Ishikawa (cell line): ENCODE results near the gene BCAP31.

ENCODE experiments used
- CEBPB ChIP-seq: IDR thresholded peaks from 2 replicates; pipeline ENCODE4 v1.6.1; 2012
- CREB1 ChIP-seq: IDR thresholded peaks from 2 replicates; pipeline ENCODE4 v1.6.1; 2012; ENCODE audit warnings: low read depth
- EGR1 ChIP-seq: IDR thresholded peaks from 2 replicates; pipeline ENCODE4 v1.6.1; 2012
- EP300 ChIP-seq: IDR thresholded peaks from 2 replicates; pipeline ENCODE4 v1.6.1; 2012; ENCODE audit warnings: borderline replicate concordance
- FOXM1 ChIP-seq: IDR thresholded peaks from 2 replicates; pipeline ENCODE4 v1.6.1; 2012; ENCODE audit warnings: low read depth, borderline replicate concordance
- MAX ChIP-seq: IDR thresholded peaks from 2 replicates; pipeline ENCODE4 v1.6.1; 2012
- NFIC ChIP-seq: IDR thresholded peaks from 2 replicates; pipeline ENCODE4 v1.6.1; 2012
- RAD21 ChIP-seq: IDR thresholded peaks from 2 replicates; pipeline ENCODE4 v1.6.1; 2012; ENCODE audit warnings: low read depth
- REST ChIP-seq: IDR thresholded peaks from 2 replicates; pipeline ENCODE4 v1.6.1; 2012; ENCODE audit warnings: low read depth, mild to moderate bottlenecking
- TAF1 ChIP-seq: IDR thresholded peaks from 2 replicates; pipeline ENCODE4 v1.6.1; 2012; ENCODE audit warnings: low read depth, mild to moderate bottlenecking
- YY1 ChIP-seq: IDR thresholded peaks from 2 replicates; pipeline ENCODE4 v1.6.1; 2012; ENCODE audit warnings: low read depth
- ZBTB7A ChIP-seq: IDR thresholded peaks from 2 replicates; pipeline ENCODE4 v1.6.1; 2012; ENCODE audit warnings: low read depth
- TF ChIP-seq, protein P1 (sequence below): IDR thresholded peaks from 2 replicates; pipeline ENCODE4 v1.6.1; 2012

- TF ChIP-seq YY1 (no peak), CREB1 (no peak), CEBPB (peak; percentile 73), MAX (no peak), RAD21 (no peak), FOXM1 (no peak), ZBTB7A (no peak), EP300 (no peak), EGR1 (no peak), TAF1 (no peak), REST (no peak), NFIC (no peak)
- TF ChIP-seq, protein P1, sequence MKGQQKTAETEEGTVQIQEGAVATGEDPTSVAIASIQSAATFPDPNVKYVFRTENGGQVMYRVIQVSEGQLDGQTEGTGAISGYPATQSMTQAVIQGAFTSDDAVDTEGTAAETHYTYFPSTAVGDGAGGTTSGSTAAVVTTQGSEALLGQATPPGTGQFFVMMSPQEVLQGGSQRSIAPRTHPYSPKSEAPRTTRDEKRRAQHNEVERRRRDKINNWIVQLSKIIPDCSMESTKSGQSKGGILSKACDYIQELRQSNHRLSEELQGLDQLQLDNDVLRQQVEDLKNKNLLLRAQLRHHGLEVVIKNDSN: no peak
Measured at GRCh38 chrX:153731117-153731844, 7.1 kb upstream of the BCAP31 start.
